B cell (primary cell): ENCODE measurements around the gene THSD7A.

ENCODE experiments used
- EZH2 ChIP-seq: IDR thresholded peaks from 2 replicates; pipeline ENCODE4 v1.6.1; 2012; ENCODE audit warnings: borderline replicate concordance, low read depth, mild to moderate bottlenecking, moderate library complexity, low read length; ENCODE audit not compliant: insufficient read depth, poor library complexity, severe bottlenecking
- TF ChIP-seq, protein P1 (sequence below): fragments of 200-600 bp; IDR thresholded peaks from one replicate; pipeline ENCODE4 v1.8.0; 2022; ENCODE audit warnings: antibody characterized with exemption, mild to moderate bottlenecking

DNA sequence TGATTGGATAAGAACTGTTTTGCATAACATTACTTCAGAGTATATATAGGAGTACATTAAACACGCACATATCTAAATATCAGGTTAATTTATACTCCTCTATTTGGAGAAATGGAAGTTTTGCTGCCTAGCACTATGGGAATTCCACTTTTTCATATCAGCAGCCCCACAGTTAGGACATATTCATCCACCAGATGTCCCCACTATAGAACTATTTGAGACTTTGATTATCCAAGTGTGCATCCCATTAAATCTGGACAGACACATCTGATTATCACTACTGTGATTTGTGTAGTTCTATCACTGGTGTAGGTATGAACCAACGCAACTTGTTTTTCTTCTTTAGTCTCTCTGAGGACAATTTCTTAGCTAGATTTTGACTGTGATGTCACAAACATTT lies 345.7 kb downstream of the THSD7A start:
- TF ChIP-seq EZH2 = no peak
- TF ChIP-seq, protein P1, sequence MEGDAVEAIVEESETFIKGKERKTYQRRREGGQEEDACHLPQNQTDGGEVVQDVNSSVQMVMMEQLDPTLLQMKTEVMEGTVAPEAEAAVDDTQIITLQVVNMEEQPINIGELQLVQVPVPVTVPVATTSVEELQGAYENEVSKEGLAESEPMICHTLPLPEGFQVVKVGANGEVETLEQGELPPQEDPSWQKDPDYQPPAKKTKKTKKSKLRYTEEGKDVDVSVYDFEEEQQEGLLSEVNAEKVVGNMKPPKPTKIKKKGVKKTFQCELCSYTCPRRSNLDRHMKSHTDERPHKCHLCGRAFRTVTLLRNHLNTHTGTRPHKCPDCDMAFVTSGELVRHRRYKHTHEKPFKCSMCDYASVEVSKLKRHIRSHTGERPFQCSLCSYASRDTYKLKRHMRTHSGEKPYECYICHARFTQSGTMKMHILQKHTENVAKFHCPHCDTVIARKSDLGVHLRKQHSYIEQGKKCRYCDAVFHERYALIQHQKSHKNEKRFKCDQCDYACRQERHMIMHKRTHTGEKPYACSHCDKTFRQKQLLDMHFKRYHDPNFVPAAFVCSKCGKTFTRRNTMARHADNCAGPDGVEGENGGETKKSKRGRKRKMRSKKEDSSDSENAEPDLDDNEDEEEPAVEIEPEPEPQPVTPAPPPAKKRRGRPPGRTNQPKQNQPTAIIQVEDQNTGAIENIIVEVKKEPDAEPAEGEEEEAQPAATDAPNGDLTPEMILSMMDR = no peak
